ENCODE measurements around the gene REEP2.

DNA sequence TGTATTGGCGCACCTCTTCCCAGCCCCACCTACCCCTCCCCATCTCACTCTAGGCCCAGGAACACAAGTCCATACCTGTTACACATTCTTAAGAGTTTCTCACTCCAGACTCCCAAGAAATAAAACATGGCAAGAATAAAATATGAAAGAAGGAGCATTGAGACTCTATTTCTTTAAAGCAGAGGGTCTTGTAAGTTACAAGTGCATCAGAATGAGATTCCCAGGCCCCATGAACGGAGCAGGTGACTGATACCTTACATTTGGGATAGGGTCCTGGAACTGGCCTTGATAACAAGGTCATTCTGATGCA lies 32.1 kb downstream of the REEP2 start:
- no peak for TF ChIP-seq CTCF (IDR thresholded peaks at IDR 0.05; ENCODE audit: low read depth, low read length)
- TF ChIP-seq POLR2A (IDR thresholded peaks at IDR 0.05; ENCODE audit: extremely low read depth, insufficient read length): no peak

All from NB4 (cell line).